HG03066 (cell line): ENCODE data around the gene L3HYPDH.
"Not testable (repeated sequence)": the region's sequence is repeated elsewhere in the genome, so short reads cannot be mapped to it uniquely, and the experiment has no call there.

ENCODE experiments used
- ATAC-seq: cut with Tn5 transposase; IDR thresholded peaks from one replicate; pipeline ENCODE4 v1.9.1; 2021; ENCODE audit warnings: low read depth; ENCODE audit not compliant: unreplicated experiment

The L3HYPDH gene

GRCh38 chr14:59480166-59480565 is 4.0 kb downstream of the L3HYPDH start:
- ATAC-seq, result no peak

- ATAC-seq, result no peak
These were observed 5.7 kb downstream of the L3HYPDH start for GRCh38 chr14:59478540-59478939.

GRCh38 chr14:59475709-59476108 is 8.5 kb downstream of the L3HYPDH start:
- no peak for ATAC-seq

- no peak for ATAC-seq
These were observed 10.0 kb downstream of the L3HYPDH start for GRCh38 chr14:59474172-59474571.

- ATAC-seq, result no peak
These were observed 18.7 kb downstream of the L3HYPDH start, which contains the start of gene GPR135 for GRCh38 chr14:59465316-59466135. Gene GPR135, minus strand, starts transcription at chr14:59465380. Its CDS starts 154 bp downstream, at chr14:59465226.

GRCh38 chr14:59464486-59465315 is 19.5 kb downstream of the L3HYPDH start:
- peak; percentile 60 for ATAC-seq

- ATAC-seq, result peak; percentile 29
These were observed 20.3 kb downstream of the L3HYPDH start for GRCh38 chr14:59463787-59464485.

- no peak for ATAC-seq
These were observed 22.3 kb downstream of the L3HYPDH start for GRCh38 chr14:59461891-59462290.

GRCh38 chr14:59460378-59460777 is 23.8 kb downstream of the L3HYPDH start:
- no peak for ATAC-seq

- ATAC-seq, result no peak
These were observed 25.7 kb downstream of the L3HYPDH start for GRCh38 chr14:59458486-59458885.

GRCh38 chr14:59455411-59455810 is 28.8 kb downstream of the L3HYPDH start:
- no peak for ATAC-seq

- no peak for ATAC-seq
These were observed 30.1 kb downstream of the L3HYPDH start for GRCh38 chr14:59454139-59454538.

GRCh38 chr14:59451849-59452248 is 32.4 kb downstream of the L3HYPDH start:
- no peak for ATAC-seq

GRCh38 chr14:59450716-59451115 is 33.5 kb downstream of the L3HYPDH start:
- ATAC-seq, result no peak

- ATAC-seq, result not testable (repeated sequence)
These were observed 35.5 kb downstream of the L3HYPDH start for GRCh38 chr14:59448673-59449072.

- no peak for ATAC-seq
These were observed 44.8 kb downstream of the L3HYPDH start for GRCh38 chr14:59439256-59439965.

- no peak for ATAC-seq
These were observed 46.0 kb downstream of the L3HYPDH start for GRCh38 chr14:59438195-59438647.

- no peak for ATAC-seq
These were observed 48.2 kb downstream of the L3HYPDH start for GRCh38 chr14:59435987-59436386.

- no peak for ATAC-seq
These were observed 49.1 kb downstream of the L3HYPDH start for GRCh38 chr14:59435101-59435500.

GRCh38 chr14:59429790-59430189 is 54.4 kb downstream of the L3HYPDH start:
- no peak for ATAC-seq
